ENCODE results near the gene LITAF. TPM values are rescaled to one million over a fixed set of nuclear protein-coding genes. Genes with fewer than 3 reads are reported as not detected.
A peak's percentile ranks its signal among the peaks of the same experiment; 100 is the strongest.

The LITAF gene
- total RNA-seq, 1 donor from 2014 or later = 242 TPM

DNA sequence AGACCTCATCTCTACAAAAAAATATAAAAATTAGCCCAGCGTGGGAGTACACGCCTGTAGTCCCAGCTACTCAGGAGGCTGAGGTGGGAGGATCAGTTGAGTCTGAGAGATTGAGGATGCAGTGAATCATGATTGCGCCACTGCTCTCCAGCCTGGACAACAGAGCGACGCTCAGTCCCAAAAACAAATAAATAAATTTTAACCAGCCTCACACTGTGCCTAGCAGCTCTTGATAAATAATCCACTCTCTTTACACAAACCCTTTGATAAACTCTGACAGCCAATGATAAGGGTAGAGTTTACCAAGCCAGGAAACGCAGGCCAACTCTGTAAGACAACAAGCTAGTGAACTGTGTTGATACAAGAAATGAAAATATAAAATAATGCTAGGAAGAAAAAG, 32.7 kb downstream of the LITAF start:
- Histone ChIP-seq H3K4me3 (no peak overlapping the region), H3K4me1 (peaks cover 40% of the 10 kb centered on the region), H3K36me3 (peaks cover 79% of the 10 kb centered on the region), H3K27ac (no peak overlapping the region), H3K27me3 (no peaks in the 10 kb centered on the region), H3K9me3 (no peaks in the 10 kb centered on the region)
- ATAC-seq = no peak
- intact Hi-C loops (cut with DNase I) = no loop called here
- no peak for DNase-seq
- TF ChIP-seq, protein P1, sequence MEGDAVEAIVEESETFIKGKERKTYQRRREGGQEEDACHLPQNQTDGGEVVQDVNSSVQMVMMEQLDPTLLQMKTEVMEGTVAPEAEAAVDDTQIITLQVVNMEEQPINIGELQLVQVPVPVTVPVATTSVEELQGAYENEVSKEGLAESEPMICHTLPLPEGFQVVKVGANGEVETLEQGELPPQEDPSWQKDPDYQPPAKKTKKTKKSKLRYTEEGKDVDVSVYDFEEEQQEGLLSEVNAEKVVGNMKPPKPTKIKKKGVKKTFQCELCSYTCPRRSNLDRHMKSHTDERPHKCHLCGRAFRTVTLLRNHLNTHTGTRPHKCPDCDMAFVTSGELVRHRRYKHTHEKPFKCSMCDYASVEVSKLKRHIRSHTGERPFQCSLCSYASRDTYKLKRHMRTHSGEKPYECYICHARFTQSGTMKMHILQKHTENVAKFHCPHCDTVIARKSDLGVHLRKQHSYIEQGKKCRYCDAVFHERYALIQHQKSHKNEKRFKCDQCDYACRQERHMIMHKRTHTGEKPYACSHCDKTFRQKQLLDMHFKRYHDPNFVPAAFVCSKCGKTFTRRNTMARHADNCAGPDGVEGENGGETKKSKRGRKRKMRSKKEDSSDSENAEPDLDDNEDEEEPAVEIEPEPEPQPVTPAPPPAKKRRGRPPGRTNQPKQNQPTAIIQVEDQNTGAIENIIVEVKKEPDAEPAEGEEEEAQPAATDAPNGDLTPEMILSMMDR (IDR thresholded peaks at IDR 0.05) = no peak

GRCh38 chr16:11553371-11553770, 33.3 kb downstream of the LITAF start:
- Histone ChIP-seq H3K36me3 (peaks cover 86% of the 10 kb centered on the region), H3K9me3 (no peaks in the 10 kb centered on the region), H3K4me3 (no peak overlapping the region), H3K4me1 (peaks cover 40% of the 10 kb centered on the region), H3K27me3 (no peaks in the 10 kb centered on the region), H3K27ac (peak overlapping the region; percentile 66)
- DNase-seq = no peak
- ATAC-seq = no peak
- TF ChIP-seq, protein P1 (IDR thresholded peaks at IDR 0.05) = no peak
- intact Hi-C loops (cut with DNase I) = no loop called here

DNA sequence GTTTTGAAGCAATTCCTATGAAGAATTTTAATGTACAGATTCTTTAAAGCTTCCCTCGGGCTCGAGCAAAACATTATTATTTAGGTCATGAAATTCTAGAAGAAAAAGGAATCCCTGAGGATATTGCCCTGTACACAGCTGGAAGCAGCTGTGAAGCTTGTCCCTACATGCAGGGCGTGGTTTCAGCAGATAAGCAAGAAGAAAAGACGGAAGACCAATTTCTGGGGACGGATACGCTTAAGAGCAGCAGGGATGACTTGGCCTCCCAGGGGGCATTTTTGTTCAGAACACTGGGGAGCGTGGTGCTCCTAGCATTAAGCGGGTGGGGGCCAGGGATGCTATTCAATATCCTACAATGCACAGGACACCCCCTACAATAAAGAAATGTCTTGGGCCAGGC, 34.3 kb downstream of the LITAF start:
- intact Hi-C loops (cut with DNase I) = no loop called here
- DNase-seq (no peak), ATAC-seq (no peak)
- Histone ChIP-seq H3K4me3 (no peak overlapping the region), H3K4me1 (peaks cover 31% of the 10 kb centered on the region), H3K9me3 (no peaks in the 10 kb centered on the region), H3K27me3 (no peaks in the 10 kb centered on the region), H3K36me3 (peaks cover 91% of the 10 kb centered on the region), H3K27ac (peak overlapping the region; percentile 66)
- TF ChIP-seq, protein P1 (IDR thresholded peaks at IDR 0.05) = no peak

GRCh38 chr16:11551842-11552241, 34.9 kb downstream of the LITAF start:
- ATAC-seq = peak; percentile 50

GRCh38 chr16:11550791-11551498, 35.8 kb downstream of the LITAF start:
- ATAC-seq (peak; percentile 84), DNase-seq (no peak)
- intact Hi-C loops (cut with DNase I) = no loop called here
- Histone ChIP-seq H3K27ac (peak overlapping the region; percentile 66), H3K4me1 (peaks cover 34% of the 10 kb centered on the region), H3K36me3 (peaks cover 94% of the 10 kb centered on the region), H3K27me3 (no peaks in the 10 kb centered on the region), H3K4me3 (no peak overlapping the region), H3K9me3 (no peaks in the 10 kb centered on the region)
- TF ChIP-seq, protein P1 (IDR thresholded peaks at IDR 0.05) = no peak

More at GRCh38 chr16:11551842-11552241, 34.9 kb downstream of the LITAF start:
- Histone ChIP-seq H3K4me1 (peaks cover 32% of the 10 kb centered on the region), H3K27me3 (no peaks in the 10 kb centered on the region), H3K9me3 (no peaks in the 10 kb centered on the region), H3K36me3 (peaks cover 97% of the 10 kb centered on the region), H3K27ac (peak overlapping the region; percentile 66), H3K4me3 (no peak overlapping the region)
- TF ChIP-seq, protein P1 (IDR thresholded peaks at IDR 0.05) = no peak
- intact Hi-C loops (cut with DNase I) = no loop called here
- no peak for DNase-seq

Measured in upper lobe of right lung (tissue), 1 donor.